Stimulated activated CD4-positive, alpha-beta T cell treated with anti-CD3 and anti-CD28 coated beads, TNF-alpha, amount 100 ng/mL, for 48 hours (primary cell): ENCODE data around the gene STK32C.
"Not testable (repeated sequence)": the region's sequence is repeated elsewhere in the genome, so short reads cannot be mapped to it uniquely, and the experiment has no call there.

Experiments
- DNase-seq, 3 donors: peaks; one replicate each; pipeline ENCODE4 v3.0.0-alpha.2; 2020; ENCODE audit warnings: low read depth in 3 of 3

Gene STK32C

GRCh38 chr10:132232023-132232951 is 75.5 kb downstream of the STK32C start:
- DNase-seq = peak in 1 of 3 donors; percentile 21

- no peak for DNase-seq
Observed at GRCh38 chr10:132231656-132232022, 76.1 kb downstream of the STK32C start.

GRCh38 chr10:132230557-132231210 is 77.1 kb downstream of the STK32C start:
- DNase-seq = no peak

GRCh38 chr10:132229834-132230556 is 77.8 kb downstream of the STK32C start:
- DNase-seq = peak in 1 of 3 donors; percentile 12

GRCh38 chr10:132229096-132229495 is 78.7 kb downstream of the STK32C start:
- no peak for DNase-seq

- no peak for DNase-seq
Observed at GRCh38 chr10:132228616-132229015, 79.1 kb downstream of the STK32C start.

GRCh38 chr10:132227851-132228390 is 79.8 kb downstream of the STK32C start:
- DNase-seq = no peak

GRCh38 chr10:132226586-132227405 is 81.0 kb downstream of the STK32C start:
- no peak for DNase-seq

GRCh38 chr10:132225849-132226205 is 81.9 kb downstream of the STK32C start:
- no peak for DNase-seq

GRCh38 chr10:132225073-132225848 is 82.5 kb downstream of the STK32C start:
- DNase-seq = no peak

- DNase-seq = no peak
Observed at GRCh38 chr10:132224343-132225072, 83.2 kb downstream of the STK32C start.

GRCh38 chr10:132223611-132224342 is 84.0 kb downstream of the STK32C start:
- no peak for DNase-seq

GRCh38 chr10:132223156-132223590 is 84.6 kb downstream of the STK32C start:
- peak; percentile 42 to 61 (median 59) for DNase-seq

- no peak for DNase-seq
Observed at GRCh38 chr10:132222726-132223125, 85.0 kb downstream of the STK32C start.

GRCh38 chr10:132220996-132221395 is 86.8 kb downstream of the STK32C start:
- DNase-seq = not testable (repeated sequence)

GRCh38 chr10:132220061-132220460 is 87.7 kb downstream of the STK32C start:
- no peak for DNase-seq

- DNase-seq = no peak
Observed at GRCh38 chr10:132219486-132219885, 88.3 kb downstream of the STK32C start.

GRCh38 chr10:132216441-132216840 is 91.3 kb downstream of the STK32C start:
- DNase-seq = not testable (repeated sequence)

- no peak for DNase-seq
Observed at GRCh38 chr10:132213917-132214316, 93.8 kb downstream of the STK32C start.
